Left renal cortex interstitium (tissue), 4 donors: ENCODE results near the gene DGCR2. TPM values are rescaled to one million over a fixed set of nuclear protein-coding genes. Genes with fewer than 3 reads are reported as not detected.
"Not testable (repeated sequence)": the region's sequence is repeated elsewhere in the genome, so short reads cannot be mapped to it uniquely, and the experiment has no call there.

Experiments
- DNase-seq, 4 donors: peaks; one replicate each; pipeline ENCODE4 v3.0.0-alpha.2; 2013; ENCODE audit warnings: low read depth in 4 of 4, low spot score in 2 of 4, missing footprints in 1 of 4
- polyA plus RNA-seq, 4 donors: library from polyadenylated mRNA; unstranded; fragments of 120-200 nt; gene quantifications; one replicate each; pipeline ENCODE4 v1.2.1, GENCODE V29; 2013; ENCODE audit not compliant: insufficient read length in 4 of 4

DGCR2 gene
- polyA plus RNA-seq, 4 donors = 70.7 to 96.4 (median 79.8) TPM

DNA sequence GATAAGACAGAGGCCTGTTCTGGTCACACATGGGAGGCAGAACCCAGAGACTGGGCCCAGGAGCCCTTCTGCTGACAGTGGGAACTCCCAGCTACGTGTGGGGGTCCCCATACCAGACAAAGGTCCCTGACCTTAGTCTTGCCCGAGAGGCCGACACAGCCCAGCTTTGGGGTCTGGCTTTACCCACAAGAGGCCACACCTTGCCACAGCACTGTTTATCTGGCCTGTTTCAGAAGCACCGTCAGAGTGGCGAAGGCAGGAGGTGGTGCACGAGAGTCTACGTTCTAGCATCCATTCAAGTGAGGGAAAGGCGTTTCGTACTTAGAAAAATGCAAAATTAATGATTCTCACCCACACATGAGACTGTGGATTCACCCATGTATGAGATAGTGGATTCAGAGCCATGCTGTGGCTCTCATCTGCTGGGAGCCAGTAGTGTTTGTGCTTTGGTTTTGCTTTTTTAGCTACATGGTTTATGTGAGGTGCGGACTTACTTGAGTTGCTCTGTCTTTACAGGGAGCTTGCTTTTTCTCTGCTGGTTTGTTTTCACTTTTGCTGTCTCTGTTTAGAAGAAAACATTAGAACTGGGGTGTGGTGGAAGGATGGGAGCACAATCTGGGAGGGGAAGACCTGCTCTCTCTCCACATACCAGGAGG is 129.5 kb downstream of the DGCR2 start:
- no peak for DNase-seq

- no peak for DNase-seq
Measured at GRCh38 chr22:18991821-18992442, 130.3 kb downstream of the DGCR2 start.

GRCh38 chr22:18991138-18991432 is 131.1 kb downstream of the DGCR2 start:
- no peak for DNase-seq

DNA sequence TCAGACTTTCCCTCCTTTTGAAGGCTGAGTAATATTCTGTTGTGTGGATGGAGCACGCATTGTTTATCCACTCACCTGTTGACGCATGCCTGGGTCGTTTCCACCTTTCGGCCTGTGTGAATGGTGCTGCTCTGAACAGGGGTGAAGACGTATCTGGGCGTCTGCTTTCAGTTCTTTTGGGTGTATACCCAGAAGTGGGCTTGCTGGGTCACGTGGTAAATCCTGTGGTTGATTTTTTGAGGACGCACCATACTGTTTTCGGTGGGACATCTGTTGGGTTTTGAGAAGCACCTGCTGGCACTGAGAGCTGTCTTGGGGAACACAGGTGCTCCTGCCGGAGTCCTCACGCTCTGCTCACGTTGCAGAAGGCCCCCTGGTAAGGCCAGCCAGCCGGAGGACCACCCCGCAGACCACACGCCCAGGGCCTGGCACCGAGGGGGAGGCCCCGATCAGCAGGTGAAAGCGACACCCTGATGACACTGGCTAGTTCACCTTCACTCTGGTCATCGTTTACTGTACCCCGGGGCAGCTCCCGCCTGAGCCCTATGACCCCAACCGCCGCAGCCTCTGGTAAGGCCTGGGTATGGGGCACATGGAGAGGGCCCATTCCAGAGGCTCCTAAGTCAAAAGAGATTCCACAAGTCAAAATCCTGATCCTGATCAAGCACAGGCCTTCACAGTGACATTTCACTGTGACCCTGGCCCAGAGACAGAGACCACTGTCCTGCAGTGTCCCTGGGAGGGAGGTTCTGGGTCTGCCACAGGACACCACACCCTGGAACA is 131.7 kb downstream of the DGCR2 start:
- DNase-seq = no peak

GRCh38 chr22:18988958-18989357 is 133.3 kb downstream of the DGCR2 start:
- DNase-seq = no peak

GRCh38 chr22:18987765-18988164 is 134.4 kb downstream of the DGCR2 start:
- DNase-seq = no peak

DNA sequence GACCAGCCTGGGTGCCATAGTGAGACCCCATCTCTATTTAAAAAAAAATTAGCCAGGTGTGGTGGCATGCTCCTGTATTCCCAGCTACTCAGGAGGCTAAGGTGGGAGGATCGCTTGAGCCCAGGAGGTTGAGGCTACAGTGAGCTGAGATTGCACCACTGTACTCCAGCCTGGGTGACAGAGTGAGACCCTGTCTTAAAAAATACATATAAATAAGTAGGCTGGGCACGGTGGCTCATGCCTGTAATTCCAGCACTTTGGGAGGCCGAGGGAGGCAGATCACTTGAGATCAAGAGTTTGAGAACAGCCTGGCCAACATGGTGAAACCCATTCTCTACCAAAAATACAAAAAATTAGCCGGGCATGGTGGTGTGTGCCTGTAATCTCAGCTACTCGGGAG is 135.1 kb downstream of the DGCR2 start:
- not testable (repeated sequence) for DNase-seq

Other genes with a start within 250 kb of the DGCR2 start
- 10 to 100 TPM in 2 of 4 donors, 1 to 10 TPM in 2; 8.0 to 12.2 (median 10.1) TPM for gene DGCR6, start 216.1 kb downstream of the DGCR2 start, polyA plus RNA-seq
- gene PRODH, start 186.1 kb downstream of the DGCR2 start, polyA plus RNA-seq = 10 to 100 TPM; 10.4 to 27.0 (median 18.6) TPM
- gene TSSK2, start 8.9 kb upstream of the DGCR2 start, polyA plus RNA-seq = not detected
- 10 to 100 TPM; 13.1 to 18.4 (median 16.6) TPM for gene ESS2, start 22.2 kb upstream of the DGCR2 start, polyA plus RNA-seq
- not detected for gene GSC2, start 27.9 kb upstream of the DGCR2 start, polyA plus RNA-seq
- 10 to 100 TPM; 75.2 to 91.3 (median 84.2) TPM for gene SLC25A1, start 56.3 kb upstream of the DGCR2 start, polyA plus RNA-seq
- 1 to 10 TPM; 3.3 to 7.5 (median 6.0) TPM for gene CLTCL1, start 169.3 kb upstream of the DGCR2 start, polyA plus RNA-seq